Peyer's patch (tissue), 4 donors: ENCODE measurements around the gene IHH.

Experiments
- POLR2A ChIP-seq, 2 donors: fragments of 450-650 bp; IDR thresholded peaks; one replicate each; pipeline ENCODE4 v1.5.1; 2017; ENCODE audit warnings: antibody characterized with exemption in 2 of 2, mild to moderate bottlenecking in 2 of 2, moderate library complexity in 2 of 2
- TF ChIP-seq, protein P1 (sequence below), 6 experiments: fragments of 450-650 bp in 4 of 6; fragments of 200-600 bp in 2 of 6; sonication (generic) in 1 of 6; IDR thresholded peaks; one replicate each; pipeline ENCODE4 v1.5.1; 2017 to 2019; ENCODE audit warnings: antibody characterized with exemption in 6 of 6, mild to moderate bottlenecking in 3 of 6, moderate library complexity in 1 of 6

DNA sequence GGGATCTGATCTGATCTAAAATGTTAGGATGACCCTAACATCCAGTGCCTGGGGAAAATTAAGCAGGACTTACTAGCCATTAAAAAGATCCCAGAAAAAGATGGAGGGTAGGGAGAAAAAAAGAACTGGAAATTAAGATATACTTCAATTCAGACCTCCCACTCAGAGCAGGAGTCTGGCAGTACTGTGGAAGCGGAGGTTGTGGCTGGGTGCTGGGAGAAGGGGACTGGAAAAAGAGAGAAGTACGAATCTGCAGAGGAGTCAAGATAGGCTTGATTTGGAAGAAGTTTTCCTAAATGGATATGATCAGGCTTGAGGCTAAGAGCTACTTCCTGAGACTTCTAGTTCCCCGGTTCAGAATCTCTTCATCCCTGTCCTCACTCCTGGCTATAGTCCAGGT is 33.5 kb upstream of the IHH start:
- no peak for TF ChIP-seq POLR2A (IDR thresholded peaks at IDR 0.05)
- TF ChIP-seq, protein P1, sequence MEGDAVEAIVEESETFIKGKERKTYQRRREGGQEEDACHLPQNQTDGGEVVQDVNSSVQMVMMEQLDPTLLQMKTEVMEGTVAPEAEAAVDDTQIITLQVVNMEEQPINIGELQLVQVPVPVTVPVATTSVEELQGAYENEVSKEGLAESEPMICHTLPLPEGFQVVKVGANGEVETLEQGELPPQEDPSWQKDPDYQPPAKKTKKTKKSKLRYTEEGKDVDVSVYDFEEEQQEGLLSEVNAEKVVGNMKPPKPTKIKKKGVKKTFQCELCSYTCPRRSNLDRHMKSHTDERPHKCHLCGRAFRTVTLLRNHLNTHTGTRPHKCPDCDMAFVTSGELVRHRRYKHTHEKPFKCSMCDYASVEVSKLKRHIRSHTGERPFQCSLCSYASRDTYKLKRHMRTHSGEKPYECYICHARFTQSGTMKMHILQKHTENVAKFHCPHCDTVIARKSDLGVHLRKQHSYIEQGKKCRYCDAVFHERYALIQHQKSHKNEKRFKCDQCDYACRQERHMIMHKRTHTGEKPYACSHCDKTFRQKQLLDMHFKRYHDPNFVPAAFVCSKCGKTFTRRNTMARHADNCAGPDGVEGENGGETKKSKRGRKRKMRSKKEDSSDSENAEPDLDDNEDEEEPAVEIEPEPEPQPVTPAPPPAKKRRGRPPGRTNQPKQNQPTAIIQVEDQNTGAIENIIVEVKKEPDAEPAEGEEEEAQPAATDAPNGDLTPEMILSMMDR (IDR thresholded peaks at IDR 0.05) = no peak
